ENCODE measurements around the gene ASAH2B. TPM values are rescaled to one million over a fixed set of nuclear protein-coding genes. Genes with fewer than 3 reads are reported as not detected.
"Not testable (repeated sequence)": the region's sequence is repeated elsewhere in the genome, so short reads cannot be mapped to it uniquely, and the experiment has no call there.

Gene ASAH2B
- 2.3 and 5.7 TPM in 2 replicates for total RNA-seq (ENCODE audit: low replicate concordance)

DNA sequence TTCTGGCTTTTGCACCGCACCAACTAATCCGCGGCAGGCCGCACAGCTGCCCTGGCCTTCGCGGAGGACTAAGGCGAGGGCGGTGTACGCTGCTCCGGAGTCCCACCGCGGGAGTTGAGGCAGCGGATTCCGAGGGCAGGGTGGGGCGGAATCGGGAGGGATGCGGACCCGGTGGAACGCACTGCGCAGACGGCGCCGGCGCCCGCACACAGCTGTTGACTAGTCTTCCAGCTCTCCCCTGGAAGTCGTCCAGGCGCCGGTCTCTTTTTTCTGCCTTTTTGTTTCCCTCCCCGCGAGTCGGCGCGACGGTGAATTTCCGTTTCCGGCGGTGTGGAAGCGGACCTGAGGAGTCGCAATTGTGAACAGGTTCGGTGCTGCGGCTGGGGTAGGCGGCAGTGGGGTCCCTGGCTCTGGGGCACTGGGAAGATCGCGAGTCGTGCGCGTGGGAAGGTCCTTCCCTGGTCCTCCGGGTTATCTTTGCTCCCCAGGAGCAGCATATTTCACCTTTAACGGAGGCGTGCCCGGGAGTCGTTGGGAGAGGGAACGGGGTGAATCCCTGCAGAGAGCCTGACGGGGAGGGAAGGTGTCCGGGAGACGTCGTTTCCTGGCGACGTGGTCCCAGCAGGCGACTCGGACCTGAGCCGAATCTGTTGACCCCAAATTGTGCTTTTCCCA lies at the start of gene ASAH2B:
ASAH2B (plus strand) TSS at position 319 of the 675 bp plus-strand sequence. CDS start 5,195 bp downstream, outside the sequence.
- peak within 1 kb of the TSS; percentile 89 for H3K4me3 ChIP-seq (ENCODE audit: low read depth, low read length)
- DNase-seq (ENCODE audit: low read depth): peak; percentile 73
- TF ChIP-seq, protein P1, sequence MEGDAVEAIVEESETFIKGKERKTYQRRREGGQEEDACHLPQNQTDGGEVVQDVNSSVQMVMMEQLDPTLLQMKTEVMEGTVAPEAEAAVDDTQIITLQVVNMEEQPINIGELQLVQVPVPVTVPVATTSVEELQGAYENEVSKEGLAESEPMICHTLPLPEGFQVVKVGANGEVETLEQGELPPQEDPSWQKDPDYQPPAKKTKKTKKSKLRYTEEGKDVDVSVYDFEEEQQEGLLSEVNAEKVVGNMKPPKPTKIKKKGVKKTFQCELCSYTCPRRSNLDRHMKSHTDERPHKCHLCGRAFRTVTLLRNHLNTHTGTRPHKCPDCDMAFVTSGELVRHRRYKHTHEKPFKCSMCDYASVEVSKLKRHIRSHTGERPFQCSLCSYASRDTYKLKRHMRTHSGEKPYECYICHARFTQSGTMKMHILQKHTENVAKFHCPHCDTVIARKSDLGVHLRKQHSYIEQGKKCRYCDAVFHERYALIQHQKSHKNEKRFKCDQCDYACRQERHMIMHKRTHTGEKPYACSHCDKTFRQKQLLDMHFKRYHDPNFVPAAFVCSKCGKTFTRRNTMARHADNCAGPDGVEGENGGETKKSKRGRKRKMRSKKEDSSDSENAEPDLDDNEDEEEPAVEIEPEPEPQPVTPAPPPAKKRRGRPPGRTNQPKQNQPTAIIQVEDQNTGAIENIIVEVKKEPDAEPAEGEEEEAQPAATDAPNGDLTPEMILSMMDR (IDR thresholded peaks at IDR 0.05; ENCODE audit: insufficient read depth, low read length): no peak

DNA sequence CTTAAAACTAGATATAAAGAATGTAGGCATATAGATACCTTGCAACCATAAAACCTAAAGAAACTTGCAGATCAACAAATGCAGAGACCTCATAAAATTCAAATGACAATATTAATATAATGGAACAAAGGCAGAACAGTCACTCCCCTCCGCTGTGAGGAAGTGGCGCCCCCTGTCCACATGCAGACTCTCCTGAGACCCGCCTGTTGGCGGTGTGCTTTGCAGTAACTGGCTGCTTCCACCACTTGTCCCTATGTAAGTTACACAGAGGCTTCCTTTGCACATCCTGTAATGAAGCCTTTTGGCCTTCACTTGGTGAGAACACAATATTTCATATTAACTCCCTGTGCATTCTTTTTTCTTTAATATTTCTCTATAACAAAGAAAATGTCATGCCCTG lies 41.9 kb upstream of the ASAH2B start:
- H3K4me3 ChIP-seq (ENCODE audit: low read depth, low read length); DNase-seq (ENCODE audit: low read depth): not testable (repeated sequence)

DNA sequence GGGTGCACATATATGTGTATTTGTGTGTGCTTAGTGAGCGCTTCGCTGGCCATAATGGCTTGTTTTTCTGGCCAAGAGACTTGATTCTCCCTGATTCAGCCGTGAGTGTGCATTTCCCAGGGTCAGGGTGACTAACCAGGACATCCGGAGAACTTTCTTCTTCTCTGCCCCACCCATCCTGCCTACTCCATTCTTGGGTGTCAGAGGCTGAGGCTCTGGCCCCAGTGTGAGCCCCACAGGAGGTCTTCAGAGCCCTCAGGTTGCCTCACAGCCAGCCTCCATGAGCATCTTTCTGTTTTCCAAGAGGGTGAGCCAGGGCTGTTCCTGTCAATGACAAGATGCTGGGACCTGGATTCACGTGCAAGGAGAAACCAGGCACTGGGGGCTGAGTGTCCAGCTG lies 37.8 kb upstream of the ASAH2B start:
- DNase-seq (ENCODE audit: low read depth): peak; percentile 13
- H3K4me3 ChIP-seq (ENCODE audit: low read depth, low read length): not testable (repeated sequence)

DNA sequence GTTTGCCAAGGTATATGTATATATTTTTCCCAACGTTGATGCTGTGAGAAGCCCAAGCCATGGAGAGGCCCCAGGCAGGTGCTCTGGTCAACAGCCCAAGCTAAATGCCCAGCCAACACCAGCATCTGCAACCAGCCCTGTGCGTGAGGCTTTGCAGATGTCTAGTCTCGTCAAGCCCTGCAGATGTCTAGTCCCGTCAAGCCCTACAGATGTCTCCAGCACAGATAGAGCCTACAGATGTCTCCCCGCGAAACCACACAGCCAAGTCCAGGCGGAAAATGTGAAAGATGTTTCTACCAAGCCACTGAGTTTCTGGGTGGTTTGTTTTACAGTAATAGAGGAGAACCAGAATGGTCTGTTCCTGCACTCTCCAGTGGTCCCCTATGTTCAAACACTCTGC lies 36.7 kb upstream of the ASAH2B start:
- not testable (repeated sequence) for DNase-seq (ENCODE audit: low read depth); H3K4me3 ChIP-seq (ENCODE audit: low read depth, low read length)

DNA sequence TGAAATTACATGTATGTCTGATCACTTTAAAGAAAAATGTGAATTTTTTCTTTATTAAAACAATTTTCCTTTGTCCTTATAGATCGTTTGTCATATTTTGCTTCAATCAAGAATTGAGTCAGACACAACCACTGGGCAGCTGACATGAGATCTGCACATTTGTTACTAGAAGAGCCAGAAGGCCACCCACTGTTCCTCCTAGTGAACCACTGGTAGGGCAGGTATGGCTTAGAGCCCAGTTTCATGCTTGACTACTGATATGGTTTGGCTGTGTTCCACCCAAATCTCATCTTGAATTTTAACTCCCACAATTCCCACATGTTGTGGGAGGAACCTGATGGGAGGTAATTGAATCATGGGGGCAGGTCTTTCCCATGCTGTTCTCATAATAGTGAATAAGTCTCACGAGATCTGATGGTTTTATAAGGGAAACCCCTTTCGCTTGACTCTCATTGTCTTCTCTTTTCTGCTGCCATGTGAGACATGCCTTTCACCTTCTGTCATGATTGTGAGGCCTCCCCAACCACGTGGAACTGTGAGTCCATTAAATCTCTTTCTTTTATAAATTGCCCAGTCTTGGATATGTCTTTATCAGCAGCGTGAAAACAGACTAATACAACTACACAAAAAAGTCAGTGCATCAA lies 35.2 kb upstream of the ASAH2B start:
- DNase-seq (ENCODE audit: low read depth): peak; percentile 44
- H3K4me3 ChIP-seq (ENCODE audit: low read depth, low read length): not testable (repeated sequence)

DNA sequence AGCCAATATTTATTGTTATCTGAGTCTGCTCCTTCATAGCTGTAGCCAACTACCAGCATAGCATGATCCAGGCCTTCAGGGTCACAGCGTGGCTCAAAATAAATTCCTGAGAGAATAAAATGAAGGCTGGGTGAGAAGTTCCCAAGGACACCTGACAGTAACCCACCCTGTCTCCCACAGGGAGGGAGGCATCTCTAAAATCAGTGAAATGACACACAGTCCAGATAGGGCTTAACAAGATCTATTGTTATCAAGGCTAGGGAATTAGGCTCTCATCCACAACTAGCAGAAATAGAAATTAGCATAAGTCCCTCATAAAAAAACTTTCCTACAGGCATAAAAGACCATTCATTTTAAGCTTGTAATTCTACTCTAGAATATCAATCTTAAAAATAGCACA lies 33.7 kb upstream of the ASAH2B start:
- H3K4me3 ChIP-seq (ENCODE audit: low read depth, low read length); DNase-seq (ENCODE audit: low read depth): not testable (repeated sequence)

DNA sequence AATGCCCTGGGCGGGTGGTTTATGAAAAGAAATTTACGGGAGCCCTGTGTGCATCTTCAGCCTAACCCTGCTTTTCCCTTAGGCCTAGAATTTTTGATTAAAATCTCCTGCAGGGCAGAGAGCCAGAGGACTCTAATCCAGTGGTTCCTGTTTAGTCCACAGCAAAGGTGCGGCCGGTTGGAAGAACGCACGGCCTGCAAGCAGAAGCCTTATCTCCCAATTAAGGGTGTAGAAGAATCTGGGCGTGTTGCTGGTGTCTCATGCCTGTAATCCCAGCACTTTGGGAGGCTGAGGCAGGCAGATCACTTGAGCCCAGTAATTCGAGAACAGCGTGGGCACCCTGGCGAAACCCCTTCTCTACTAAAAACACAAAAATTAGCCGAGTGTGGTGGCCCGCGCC lies 29.5 kb upstream of the ASAH2B start:
- DNase-seq (ENCODE audit: low read depth); H3K4me3 ChIP-seq (ENCODE audit: low read depth, low read length): not testable (repeated sequence)

DNA sequence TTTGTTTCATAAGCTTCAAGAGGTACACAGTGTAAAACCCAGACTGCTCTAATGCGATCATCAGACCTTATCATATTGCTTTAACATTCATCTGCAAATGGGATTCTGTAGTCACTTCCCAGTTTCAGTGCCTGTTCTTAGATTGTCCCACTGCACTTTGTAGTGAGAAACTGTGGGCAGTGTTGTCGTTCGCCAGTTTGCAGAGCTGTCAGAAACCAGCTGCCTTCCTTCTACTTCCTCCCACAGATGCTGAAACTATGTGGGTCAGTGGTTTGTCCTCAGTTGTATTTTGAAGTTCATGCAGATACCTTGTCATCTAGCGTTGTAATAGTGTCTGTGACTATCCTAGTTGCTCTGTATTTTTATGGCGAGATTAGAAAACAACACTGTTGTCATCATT lies 15.9 kb upstream of the ASAH2B start:
- H3K4me3 ChIP-seq (ENCODE audit: low read depth, low read length); DNase-seq (ENCODE audit: low read depth): not testable (repeated sequence)

DNA sequence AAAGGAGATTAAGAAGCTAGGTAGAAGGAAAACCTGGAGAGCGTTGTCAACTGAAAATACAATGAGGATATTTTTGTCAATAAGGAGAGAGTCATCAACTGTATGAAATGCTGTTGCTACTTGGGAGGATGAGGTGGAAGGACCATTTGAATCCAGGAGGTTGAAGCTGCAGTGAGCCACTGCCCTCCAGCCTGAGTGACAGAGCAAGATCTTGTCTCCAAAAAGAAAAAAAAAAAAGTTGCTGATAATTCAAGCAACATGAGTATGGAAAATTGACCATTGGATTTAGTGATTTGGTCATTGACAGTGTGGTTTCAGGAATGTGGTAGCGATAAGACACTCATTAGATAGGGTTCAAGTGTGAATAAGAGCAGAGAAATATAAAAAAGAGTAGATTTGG lies 11.6 kb upstream of the ASAH2B start:
- not testable (repeated sequence) for H3K4me3 ChIP-seq (ENCODE audit: low read depth, low read length); DNase-seq (ENCODE audit: low read depth)

DNA sequence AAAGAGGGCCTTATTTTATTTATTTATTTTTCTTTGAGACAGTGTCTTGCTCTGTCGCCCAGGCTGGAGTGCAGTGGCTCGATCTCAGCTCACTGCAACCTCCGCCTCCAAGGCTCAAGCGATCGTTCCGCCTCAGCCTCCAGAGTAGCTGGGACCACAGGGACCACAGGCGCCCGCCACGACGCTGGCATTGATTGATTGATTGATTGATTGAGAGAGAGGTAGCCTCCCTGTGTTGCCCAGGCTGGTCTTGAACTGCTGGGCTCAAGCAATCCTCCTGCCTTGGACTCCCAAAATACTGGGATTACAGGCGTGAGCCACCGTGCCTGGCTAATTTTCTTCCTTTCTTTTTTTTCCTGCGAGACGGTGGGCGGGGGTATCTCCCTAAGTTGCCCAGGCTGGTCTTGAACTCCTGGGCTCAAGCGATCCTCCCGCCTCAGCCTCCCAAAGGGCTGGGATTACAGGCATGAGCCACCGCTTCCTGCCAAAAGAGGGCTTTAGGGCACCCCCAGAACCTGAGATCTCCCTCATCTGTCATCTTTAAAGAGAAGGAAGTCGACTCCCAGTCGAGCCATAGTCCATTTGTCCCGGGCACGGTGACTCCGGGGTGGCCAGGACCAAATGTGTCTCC lies 634 bp upstream of the ASAH2B start:
- DNase-seq (ENCODE audit: low read depth): not testable (repeated sequence)

DNA sequence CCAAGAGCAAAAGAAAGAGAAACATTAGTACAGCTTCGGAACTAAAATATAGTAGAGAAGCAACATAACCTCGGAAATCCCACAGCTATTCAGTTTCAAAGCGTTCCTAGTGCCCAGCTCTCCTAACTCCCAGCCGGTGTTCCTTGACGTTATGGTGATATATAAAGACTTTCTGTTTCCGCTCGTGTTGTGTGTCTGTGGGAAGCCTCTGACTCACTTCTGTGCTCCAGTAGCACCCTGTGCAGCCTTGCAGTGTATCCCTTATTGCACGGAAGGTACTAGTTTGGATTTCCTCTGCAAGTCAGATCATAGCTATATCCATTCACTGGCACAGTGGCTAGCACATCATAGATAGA lies 535 bp downstream of the ASAH2B start:
- TF ChIP-seq, protein P1 (IDR thresholded peaks at IDR 0.05; ENCODE audit: insufficient read depth, low read length): no peak
- H3K4me3 ChIP-seq (ENCODE audit: low read depth, low read length): peak overlapping the region; percentile 89
- peak; percentile 69 for DNase-seq (ENCODE audit: low read depth)

More for the DNA sequence above, 634 bp upstream of the ASAH2B start:
- H3K4me3 ChIP-seq (ENCODE audit: low read depth, low read length): peak overlapping the region; percentile 89

DNA sequence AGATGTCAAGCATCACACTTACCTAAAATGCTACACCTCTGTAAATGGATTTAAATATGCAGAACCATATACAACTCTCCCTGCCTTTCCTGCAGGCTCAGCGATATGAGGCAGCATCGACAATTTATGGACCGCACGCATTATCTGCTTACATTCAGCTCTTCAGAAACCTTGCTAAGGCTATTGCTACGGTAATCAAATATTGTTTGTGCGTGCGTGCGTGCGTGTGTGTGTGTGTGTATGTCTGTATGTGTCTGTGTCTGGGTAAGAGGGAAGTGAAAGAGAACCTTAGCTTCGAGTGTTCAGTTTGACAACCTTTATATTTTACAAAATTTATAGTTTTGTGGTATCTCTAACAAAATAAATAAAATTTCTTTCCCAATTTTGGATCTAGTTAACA lies 3.1 kb downstream of the ASAH2B start:
- H3K4me3 ChIP-seq (ENCODE audit: low read depth, low read length); DNase-seq (ENCODE audit: low read depth): not testable (repeated sequence)

DNA sequence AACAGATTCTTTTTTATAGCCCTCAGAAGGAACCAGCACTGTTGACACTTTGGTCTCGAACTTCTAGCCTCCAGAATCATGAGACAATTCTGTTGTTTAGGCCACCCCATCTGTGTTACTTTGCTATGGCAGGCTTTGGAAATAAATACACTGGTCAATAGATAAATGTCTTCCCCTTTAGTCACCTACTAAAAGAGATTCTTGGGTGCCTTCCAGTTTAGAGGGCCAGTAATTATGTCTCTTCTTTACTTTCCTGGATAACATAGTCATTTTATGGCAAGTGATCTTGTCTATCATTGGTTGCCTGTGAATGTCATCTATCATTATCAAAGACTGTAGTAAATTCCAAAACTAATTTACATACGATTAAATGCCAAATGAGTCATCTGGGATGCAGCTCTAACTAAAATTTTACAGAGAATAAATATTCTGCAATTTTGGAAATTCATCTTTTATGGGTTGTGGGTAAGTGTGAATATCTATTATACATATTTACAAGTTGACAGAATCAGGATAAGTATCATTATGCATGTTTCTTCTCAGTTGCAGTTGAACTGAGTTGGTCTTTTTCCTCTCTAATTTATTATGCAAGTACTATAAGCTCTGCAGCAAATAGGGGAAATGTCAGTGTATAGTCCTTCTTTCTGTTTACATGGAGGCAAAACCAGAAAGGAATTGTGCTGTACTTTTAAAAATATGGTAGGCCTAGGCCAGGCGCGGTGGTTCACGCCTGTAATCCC lies 27.2 kb downstream of the ASAH2B start:
- peak; percentile 7 for DNase-seq (ENCODE audit: low read depth)
- not testable (repeated sequence) for H3K4me3 ChIP-seq (ENCODE audit: low read depth, low read length)

DNA sequence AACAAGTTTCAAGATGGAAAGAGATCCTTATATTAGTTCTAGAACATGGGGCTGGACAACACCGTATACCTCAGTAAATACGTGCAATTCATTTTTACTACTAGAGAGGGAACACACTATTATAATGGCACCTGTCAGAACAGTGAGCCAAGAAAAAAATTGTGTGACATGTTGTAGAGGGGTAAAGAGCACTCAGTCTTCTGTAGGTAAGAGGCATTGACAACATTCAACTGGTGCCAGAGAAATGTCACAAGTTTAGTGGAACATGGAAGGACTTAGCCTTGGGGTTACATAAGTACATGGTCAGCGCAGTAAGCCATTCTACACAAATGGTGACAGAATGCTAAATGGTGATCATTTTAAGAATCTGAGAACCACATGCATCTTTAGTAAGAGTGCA lies 32.3 kb downstream of the ASAH2B start:
- not testable (repeated sequence) for H3K4me3 ChIP-seq (ENCODE audit: low read depth, low read length); DNase-seq (ENCODE audit: low read depth)

DNA sequence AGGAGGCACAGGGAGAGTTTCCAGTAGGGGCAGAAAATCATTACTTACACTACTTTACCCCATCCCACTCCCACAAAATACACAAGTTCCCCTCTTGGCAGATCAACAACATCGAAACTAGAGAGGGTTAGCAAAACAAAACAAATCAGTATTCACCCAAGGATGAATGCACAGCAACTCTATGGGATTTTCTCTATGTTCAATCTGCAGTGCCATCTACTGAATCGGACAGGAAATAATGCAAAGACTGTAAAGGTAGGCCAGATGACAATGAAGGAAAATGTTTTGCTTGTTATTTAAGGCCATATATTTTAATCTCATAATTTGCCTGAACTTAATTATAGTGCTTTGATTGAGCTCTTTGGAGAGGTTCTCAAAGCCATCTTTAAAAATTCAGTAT lies 35.1 kb downstream of the ASAH2B start:
- H3K4me3 ChIP-seq (ENCODE audit: low read depth, low read length): not testable (repeated sequence)
- peak; percentile 17 for DNase-seq (ENCODE audit: low read depth)

DNA sequence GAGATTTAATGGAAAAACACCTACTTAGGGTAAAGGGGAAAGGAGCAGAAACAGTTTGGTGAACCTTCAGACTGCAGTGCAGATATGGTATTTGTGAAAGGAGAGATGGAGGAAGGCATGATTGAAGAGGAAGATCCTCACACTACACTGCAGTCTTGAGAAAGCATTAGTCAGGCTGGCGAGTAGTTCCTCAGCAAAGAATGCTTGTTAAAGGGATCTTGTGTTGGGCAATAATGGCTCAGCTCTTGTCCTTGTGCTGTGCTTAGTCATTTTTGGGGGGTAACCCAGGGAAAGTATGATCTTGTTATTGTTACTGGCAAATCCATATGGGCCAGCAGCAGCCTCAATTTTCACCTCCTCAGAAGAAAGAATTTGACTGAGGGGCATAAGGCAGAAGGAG lies 40.3 kb downstream of the ASAH2B start:
- DNase-seq (ENCODE audit: low read depth): peak; percentile 25
- H3K4me3 ChIP-seq (ENCODE audit: low read depth, low read length): not testable (repeated sequence)

Measured in fibroblast of the aortic adventitia (primary cell).